ENCODE data around the gene UBAC2. TPM values are rescaled to one million over a fixed set of nuclear protein-coding genes. Genes with fewer than 3 reads are reported as not detected.

Gene UBAC2
- total and polyA plus RNA-seq, 2 of the 8 experiments (the other 6 are each of a cell fraction or from before 2014, with no cell fraction given), result 75.9 to 76.9 TPM

- Histone ChIP-seq H3K4ac (replicated peaks; ENCODE audit: insufficient read length, low read depth, low read length) (no peak overlapping the region), H3K9me3 (ENCODE audit: insufficient read depth in 2 of 2, low read depth in 1 of 2, low read length in 1 of 2) (no peaks in the 10 kb centered on the region), H2BK20ac (ENCODE audit: low read length) (no peak overlapping the region), H3K79me2 (ENCODE audit: control insufficient read depth in 1 of 2, insufficient read depth in 2 of 2, low read length in 2 of 2) (no peaks in the 10 kb centered on the region), H3K23ac (ENCODE audit: insufficient read length) (no peak overlapping the region), H2AFZ (ENCODE audit: low read length) (no peak overlapping the region), H4K5ac (ENCODE audit: insufficient read length, low read depth, low read length) (no peak overlapping the region), H3K4me2 (ENCODE audit: insufficient read depth in 1 of 2, low read depth in 2 of 2, low read length in 2 of 2) (no peak overlapping the region), H4K8ac (ENCODE audit: extremely low read depth, insufficient read depth, low read length) (no peak overlapping the region), H2AK5ac (ENCODE audit: low read depth, low read length) (no peak overlapping the region), H3K27me3 (replicated peaks in 1 of 4; ENCODE audit: control insufficient read depth in 3 of 4, extremely low read depth in 1 of 4, insufficient read depth in 3 of 4, low read length in 3 of 4) (no peaks in the 10 kb centered on the region), H3K18ac (ENCODE audit: extremely low read depth, low read length) (no peak overlapping the region), H3K27ac (ENCODE audit: low read depth, low read length) (no peak overlapping the region), H2BK15ac (ENCODE audit: low read length) (no peak overlapping the region), H3K4me1 (replicated peaks in 1 of 4; ENCODE audit: control insufficient read depth in 3 of 4, insufficient read depth in 4 of 4, low read length in 3 of 4) (no peaks in the 10 kb centered on the region), H2BK12ac (ENCODE audit: low read depth, low read length) (no peak overlapping the region), H3K36me3 (ENCODE audit: control insufficient read depth in 2 of 4, insufficient read depth in 4 of 4, low read length in 3 of 4) (peaks cover 0 to 3% (median under 1%) of the 10 kb centered on the region in 4 experiments; a peak in 2 of 8 replicates), H3K23me2 (ENCODE audit: low read depth, low read length) (no peaks in the 10 kb centered on the region), H3K79me1 (ENCODE audit: low read depth, low read length) (no peaks in the 10 kb centered on the region; the same call in 1 of the 2 replicates), H2BK120ac (replicated peaks; ENCODE audit: low read depth, low read length) (no peak overlapping the region), H3K4me3 (ENCODE audit: extremely low read depth in 1 of 4, insufficient read depth in 2 of 4, low read depth in 3 of 4, low read length in 4 of 4) (no peak overlapping the region), H3K9ac (replicated peaks in 1 of 4; ENCODE audit: extremely low read depth in 1 of 4, low read depth in 3 of 4, low read length in 3 of 4) (no peak overlapping the region), H4K20me1 (replicated peaks in 1 of 2; ENCODE audit: control insufficient read depth in 1 of 2, insufficient read depth in 2 of 2, low read length in 2 of 2) (peaks cover 0 to 1% of the 10 kb centered on the region in 2 experiments), H3K14ac (ENCODE audit: insufficient read length) (no peak overlapping the region), H3K56ac (replicated peaks; ENCODE audit: insufficient read length, low read depth, low read length) (no peak overlapping the region), H4K91ac (replicated peaks; ENCODE audit: insufficient read length, low read length) (no peak overlapping the region), H2BK5ac (ENCODE audit: low read depth, low read length) (no peak overlapping the region)
- DNase-seq (ENCODE audit: low read depth in 1 of 2, low spot score in 2 of 2) (no peak), FAIRE-seq (no peak)
- POLR2A ChIA-PET (ENCODE audit: partially characterized antibody), result no interaction called here
- TF ChIP-seq NANOG (IDR thresholded peaks at IDR 0.05; ENCODE audit: insufficient read depth, low read depth, low read length, poor library complexity, severe bottlenecking), result no peak
- TF ChIP-seq EZH2 (IDR thresholded peaks at IDR 0.05; ENCODE audit: low read depth, low read length, severe bottlenecking), result no peak
- no peak for TF ChIP-seq KDM5A (IDR thresholded peaks at IDR 0.05; ENCODE audit: low read length)
- TF ChIP-seq CHD1 (IDR thresholded peaks at IDR 0.05; ENCODE audit: low read depth, low read length), result no peak
- TF ChIP-seq SIX5 (IDR thresholded peaks at IDR 0.05; ENCODE audit: low read depth, low read length), result no peak
- no peak for TF ChIP-seq SIRT6 (IDR thresholded peaks at IDR 0.05; ENCODE audit: low read length)
- no peak for TF ChIP-seq USF2 (IDR thresholded peaks at IDR 0.05; ENCODE audit: low read length)
- TF ChIP-seq SP1 (IDR thresholded peaks at IDR 0.05; ENCODE audit: low read depth, low read length), result no peak
- no peak for TF ChIP-seq PHF8 (conservative IDR thresholded peaks at IDR 0.05; ENCODE audit: low read depth, low read length)
- no peak for TF ChIP-seq BACH1 (IDR thresholded peaks at IDR 0.05; ENCODE audit: low read length)
- CTCF ChIA-PET (ENCODE audit: partially characterized antibody), result interaction anchor here (1.3 to 2.0 kb wide), 2 partner anchors 37 to 60 kb away, joined by 4 to 7 read pairs; no protein-coding TSS in a partner anchor
- WGBS, 2 experiments (ENCODE audit: extremely low coverage in 1 of 2, insufficient coverage in 1 of 2, insufficient read length in 1 of 2, insufficient replicate concordance in 2 of 2, low coverage in 1 of 2, low lambda C conversion rate in 2 of 2, missing lambda C conversion rate in 1 of 2), result 47% methylated on average over 1 of the region's 1 CpG; no CpG with 5 or more reads in 1 of the 2 experiments
Measured at GRCh38 chr13:99329477-99329876, 128.8 kb downstream of the UBAC2 start.
